ENCODE results near the gene ARF5.

DNA sequence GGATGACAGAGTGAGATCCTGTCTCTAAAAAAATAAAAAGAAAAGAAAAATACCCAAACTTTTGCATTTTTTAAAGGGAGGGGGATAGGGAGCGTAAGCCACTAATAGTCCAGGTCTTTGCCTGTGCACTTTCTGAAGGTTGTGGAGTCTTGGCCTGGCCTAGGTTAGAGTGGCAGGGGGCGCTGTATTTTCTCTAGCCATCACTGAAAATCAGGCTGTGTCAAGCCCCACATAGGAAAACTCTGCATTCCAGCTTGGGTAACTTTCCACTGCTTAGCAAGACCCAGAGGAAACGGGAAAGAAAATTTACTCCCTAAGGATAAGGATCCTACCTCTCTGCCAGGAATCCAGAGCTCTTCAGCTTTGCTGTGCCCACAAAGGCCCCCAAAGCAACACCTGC is 40.2 kb downstream of the ARF5 start:
- TF ChIP-seq, protein P1, sequence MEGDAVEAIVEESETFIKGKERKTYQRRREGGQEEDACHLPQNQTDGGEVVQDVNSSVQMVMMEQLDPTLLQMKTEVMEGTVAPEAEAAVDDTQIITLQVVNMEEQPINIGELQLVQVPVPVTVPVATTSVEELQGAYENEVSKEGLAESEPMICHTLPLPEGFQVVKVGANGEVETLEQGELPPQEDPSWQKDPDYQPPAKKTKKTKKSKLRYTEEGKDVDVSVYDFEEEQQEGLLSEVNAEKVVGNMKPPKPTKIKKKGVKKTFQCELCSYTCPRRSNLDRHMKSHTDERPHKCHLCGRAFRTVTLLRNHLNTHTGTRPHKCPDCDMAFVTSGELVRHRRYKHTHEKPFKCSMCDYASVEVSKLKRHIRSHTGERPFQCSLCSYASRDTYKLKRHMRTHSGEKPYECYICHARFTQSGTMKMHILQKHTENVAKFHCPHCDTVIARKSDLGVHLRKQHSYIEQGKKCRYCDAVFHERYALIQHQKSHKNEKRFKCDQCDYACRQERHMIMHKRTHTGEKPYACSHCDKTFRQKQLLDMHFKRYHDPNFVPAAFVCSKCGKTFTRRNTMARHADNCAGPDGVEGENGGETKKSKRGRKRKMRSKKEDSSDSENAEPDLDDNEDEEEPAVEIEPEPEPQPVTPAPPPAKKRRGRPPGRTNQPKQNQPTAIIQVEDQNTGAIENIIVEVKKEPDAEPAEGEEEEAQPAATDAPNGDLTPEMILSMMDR (IDR thresholded peaks at IDR 0.05; ENCODE audit: low read length), result peak; percentile 10; the same call in 1 of the 2 replicates
- TF ChIP-seq EZH2 (optimal IDR thresholded peaks at IDR 0.05; ENCODE audit: low read depth, low read length), result no peak
